GM06990 (cell line): ENCODE results near the gene MAP3K5.

Experiments
- DNase-seq: peaks from one replicate; pipeline ENCODE4 v3.0.0-alpha.2; 2011; ENCODE audit not compliant: insufficient read length; ENCODE audit errors: extremely low read depth
- H3K27me3 ChIP-seq: replicated peaks from 2 replicates; pipeline ENCODE4 v1.6.0; 2011; ENCODE audit warnings: low read length; ENCODE audit not compliant: control insufficient read depth, insufficient read depth
- H3K36me3 ChIP-seq: 2 replicates; pipeline ENCODE4 v1.5.1; 2011; ENCODE audit warnings: low read length; ENCODE audit not compliant: control insufficient read depth, insufficient read depth
- H3K4me3 ChIP-seq: replicated peaks from 2 replicates; pipeline ENCODE4 v1.5.1; 2011; ENCODE audit warnings: low read depth, mild to moderate bottlenecking, control low read depth, low read length
- CTCF ChIP-seq: IDR thresholded peaks from 2 replicates; pipeline ENCODE4 v1.5.1; 2011; ENCODE audit warnings: low read length, control low read depth, mild to moderate bottlenecking, inconsistent platforms; ENCODE audit not compliant: insufficient read depth, poor library complexity, severe bottlenecking

Gene MAP3K5

GRCh38 chr6:136779682-136780081 is 12.6 kb downstream of the MAP3K5 start:
- DNase-seq = no peak
- Histone ChIP-seq H3K4me3 (no peak overlapping the region), H3K36me3 (peaks cover 5% of the 10 kb centered on the region; the same call in 1 of the 2 replicates), H3K27me3 (no peaks in the 10 kb centered on the region)
- TF ChIP-seq CTCF = no peak

GRCh38 chr6:136777651-136778050 is 14.6 kb downstream of the MAP3K5 start:
- TF ChIP-seq CTCF = no peak
- no peaks in the 10 kb centered on the region for H3K27me3 ChIP-seq

GRCh38 chr6:136775548-136775947 is 16.7 kb downstream of the MAP3K5 start:
- Histone ChIP-seq H3K36me3 (no peaks in the 10 kb centered on the region; the same call in 1 of the 2 replicates), H3K4me3 (no peak overlapping the region), H3K27me3 (no peaks in the 10 kb centered on the region)
- no peak for TF ChIP-seq CTCF
- DNase-seq = no peak

More at GRCh38 chr6:136777651-136778050, 14.6 kb downstream of the MAP3K5 start:
- Histone ChIP-seq H3K36me3 (peaks cover 2% of the 10 kb centered on the region; the same call in 1 of the 2 replicates), H3K4me3 (no peak overlapping the region)
- no peak for DNase-seq

- no peak for TF ChIP-seq CTCF
- no peaks in the 10 kb centered on the region for H3K27me3 ChIP-seq
- no peaks in the 10 kb centered on the region; the same call in 1 of the 2 replicates for H3K36me3 ChIP-seq
- no peak overlapping the region for H3K4me3 ChIP-seq
- no peak for DNase-seq
Observed at GRCh38 chr6:136775081-136775480, 17.2 kb downstream of the MAP3K5 start.

GRCh38 chr6:136774228-136775041 is 17.8 kb downstream of the MAP3K5 start:
- H3K4me3 ChIP-seq = no peak overlapping the region
- H3K36me3 ChIP-seq = no peaks in the 10 kb centered on the region; the same call in 1 of the 2 replicates
- no peaks in the 10 kb centered on the region for H3K27me3 ChIP-seq
- TF ChIP-seq CTCF = no peak
- DNase-seq = no peak
